SK-N-MC (cell line): ENCODE data around the gene GRM8.

Source experiments
- EZH2 ChIP-seq: fragments of 200-600 bp; sonication (generic); IDR thresholded peaks from one replicate; pipeline ENCODE4 v1.6.1; 2017; ENCODE audit warnings: antibody characterized with exemption
- FOXP2 ChIP-seq: optimal IDR thresholded peaks from 2 replicates; pipeline ENCODE3; 2011; ENCODE audit warnings: mild to moderate bottlenecking, moderate library complexity; ENCODE audit not compliant: insufficient read depth; ENCODE audit errors: extremely low read length, control extremely low read depth
- POLR2AphosphoS5 ChIP-seq: IDR thresholded peaks from 2 replicates; pipeline ENCODE4 v1.6.1; 2012; ENCODE audit warnings: mild to moderate bottlenecking, low read depth, low read length, borderline replicate concordance

DNA sequence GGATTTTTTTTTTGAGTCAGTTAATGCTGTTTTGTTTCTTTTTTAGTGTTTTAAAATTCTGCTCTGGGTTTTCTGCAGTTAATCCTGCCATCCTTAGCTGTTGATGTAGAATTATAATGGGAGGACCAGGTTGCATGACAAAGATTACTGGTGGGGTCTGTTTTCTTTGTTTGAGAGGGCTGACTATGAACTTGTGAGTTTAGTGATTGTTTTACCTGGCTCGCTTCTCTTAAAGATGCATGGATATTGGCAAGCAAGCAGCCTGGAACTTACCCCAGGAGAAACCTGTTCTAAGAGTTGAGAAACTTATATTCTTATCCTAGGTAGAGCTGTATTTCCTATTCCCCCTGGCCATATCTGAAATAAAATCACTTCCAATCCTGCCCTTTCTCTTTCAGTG, 727.8 kb downstream of the GRM8 start:
- TF ChIP-seq POLR2AphosphoS5, result no peak
- no peak for TF ChIP-seq EZH2
- no peak for TF ChIP-seq FOXP2
